ENCODE results near the gene SAYSD1. TPM values are rescaled to one million over a fixed set of nuclear protein-coding genes. Genes with fewer than 3 reads are reported as not detected.

The SAYSD1 gene
- total RNA-seq, 2 experiments from 2014 or later = 13.4 to 14.2 TPM

- H3K4me3 Mint-ChIP-seq = no peak overlapping the region
- DNase-seq (no peak), ATAC-seq (ENCODE audit: low read depth) (no peak)
- H3K9me3 Mint-ChIP-seq = no peaks in the 10 kb centered on the region
- H3K27me3 Mint-ChIP-seq = no peaks in the 10 kb centered on the region
- no peak overlapping the region for H3K27ac Mint-ChIP-seq
- no peaks in the 10 kb centered on the region for H3K36me3 Mint-ChIP-seq
- POLR2A ChIA-PET = no interaction called here
- H3K4me1 Mint-ChIP-seq = no peaks in the 10 kb centered on the region
These were observed 15.7 kb upstream of the SAYSD1 start for GRCh38 chr6:39130691-39131090.

- Mint-ChIP-seq H3K36me3 (no peaks in the 10 kb centered on the region), H3K4me1 (no peaks in the 10 kb centered on the region), H3K4me3 (no peak overlapping the region), H3K27me3 (no peaks in the 10 kb centered on the region), H3K9me3 (no peaks in the 10 kb centered on the region), H3K27ac (no peak overlapping the region)
- ATAC-seq (ENCODE audit: low read depth) (no peak), DNase-seq (no peak)
- POLR2A ChIA-PET = no interaction called here
These were observed 13.8 kb upstream of the SAYSD1 start for GRCh38 chr6:39128832-39129231.

- no peaks in the 10 kb centered on the region for H3K27me3 Mint-ChIP-seq
- no peak overlapping the region for H3K4me3 Mint-ChIP-seq
- no peak for ATAC-seq (ENCODE audit: low read depth)
- DNase-seq = no peak
- H3K4me1 Mint-ChIP-seq = no peaks in the 10 kb centered on the region
- POLR2A ChIA-PET = no interaction called here
- H3K9me3 Mint-ChIP-seq = no peaks in the 10 kb centered on the region
- H3K36me3 Mint-ChIP-seq = no peaks in the 10 kb centered on the region
- no peak overlapping the region for H3K27ac Mint-ChIP-seq
These were observed 13.1 kb upstream of the SAYSD1 start for GRCh38 chr6:39128106-39128505.

- ATAC-seq (ENCODE audit: low read depth) = no peak
These were observed 9.1 kb upstream of the SAYSD1 start for GRCh38 chr6:39124114-39124513.

DNA sequence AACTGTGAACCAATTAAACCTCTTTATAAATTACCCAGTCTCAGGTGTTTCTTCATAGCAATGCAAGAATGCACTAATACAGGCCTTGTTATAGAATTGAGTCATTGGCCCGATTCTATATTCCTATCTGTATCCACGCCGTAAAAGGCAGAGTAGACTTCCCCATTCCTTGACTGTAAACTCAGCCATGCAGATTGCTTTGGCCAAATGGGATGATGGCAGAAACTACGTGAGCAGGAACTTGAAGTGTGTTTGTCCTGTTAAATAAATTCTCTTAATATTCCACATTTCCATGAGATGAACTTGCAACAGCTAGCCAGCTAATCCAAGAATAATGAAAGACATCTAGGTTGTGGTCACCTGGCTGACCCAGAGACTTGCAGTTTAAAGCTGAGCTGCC, 3.9 kb upstream of the SAYSD1 start:
- H3K36me3 Mint-ChIP-seq = no peaks in the 10 kb centered on the region
- H3K27me3 Mint-ChIP-seq = peaks cover 1% of the 10 kb centered on the region
- POLR2A ChIA-PET = no interaction called here

More at GRCh38 chr6:39124114-39124513, 9.1 kb upstream of the SAYSD1 start:
- POLR2A ChIA-PET = interaction anchor here (1.7 kb wide), 1 partner anchor 10 kb away, joined by 6 read pairs; the partner anchor contains the start of gene SAYSD1
- Mint-ChIP-seq H3K4me1 (no peaks in the 10 kb centered on the region), H3K9me3 (no peaks in the 10 kb centered on the region), H3K27me3 (peaks cover 1% of the 10 kb centered on the region), H3K4me3 (no peak overlapping the region), H3K36me3 (no peaks in the 10 kb centered on the region), H3K27ac (no peak overlapping the region)
- no peak for DNase-seq

GRCh38 chr6:39114388-39114703, 640 bp downstream of the SAYSD1 start:
- peaks cover 40% of the 10 kb centered on the region for H3K4me1 Mint-ChIP-seq
- H3K9me3 Mint-ChIP-seq = peaks cover 2% of the 10 kb centered on the region
- H3K27me3 Mint-ChIP-seq = no peaks in the 10 kb centered on the region
- ATAC-seq (ENCODE audit: low read depth) (peak; percentile 10), DNase-seq (no peak)
- POLR2A ChIA-PET = interaction anchor here (0.6 to 2.2 kb wide), 5 partner anchors 10 to 238 kb away, joined by 3 to 7 read pairs (median 4); partner anchors contain the start of gene KCNK5
- peak overlapping the region; percentile 96 for H3K27ac Mint-ChIP-seq
- peaks cover 3% of the 10 kb centered on the region for H3K36me3 Mint-ChIP-seq
- peak overlapping the region; percentile 91 for H3K4me3 Mint-ChIP-seq

More for the DNA sequence above, 3.9 kb upstream of the SAYSD1 start:
- ATAC-seq (ENCODE audit: low read depth) = no peak
- peaks cover 2% of the 10 kb centered on the region for H3K9me3 Mint-ChIP-seq
- DNase-seq = no peak
- H3K4me1 Mint-ChIP-seq = peaks cover 9% of the 10 kb centered on the region
- H3K27ac Mint-ChIP-seq = no peak overlapping the region
- H3K4me3 Mint-ChIP-seq = no peak overlapping the region

GRCh38 chr6:39113788-39114187, 1.2 kb downstream of the SAYSD1 start:
- Mint-ChIP-seq H3K9me3 (no peaks in the 10 kb centered on the region), H3K27me3 (no peaks in the 10 kb centered on the region), H3K4me1 (peaks cover 40% of the 10 kb centered on the region), H3K4me3 (peak overlapping the region; percentile 91), H3K27ac (peak overlapping the region; percentile 96), H3K36me3 (peaks cover 6% of the 10 kb centered on the region)
- POLR2A ChIA-PET = interaction anchor here (0.9 to 2.2 kb wide), 4 partner anchors 11 to 237 kb away, joined by 4 to 7 read pairs (median 5); partner anchors contain the start of gene KCNK5
- ATAC-seq (ENCODE audit: low read depth) (no peak), DNase-seq (no peak)

DNA sequence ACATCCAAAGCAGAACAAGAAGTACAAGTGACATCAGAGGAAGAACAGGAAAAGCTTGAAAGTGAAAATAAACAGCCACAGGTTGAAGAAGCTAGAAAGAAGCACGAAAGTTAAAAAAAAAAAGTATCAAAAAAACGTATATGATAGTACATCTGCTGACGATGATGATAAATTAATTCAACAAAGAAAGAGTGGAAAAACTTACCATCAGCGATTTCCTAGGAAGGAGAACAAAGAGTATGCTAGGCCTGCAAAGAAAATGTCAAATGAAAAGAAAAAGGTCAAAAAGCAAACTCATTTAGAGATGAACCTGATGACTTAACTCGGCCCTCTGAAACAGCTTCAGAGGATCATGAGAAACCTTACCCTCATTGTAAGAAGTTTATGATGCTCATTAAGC, 3.7 kb downstream of the SAYSD1 start:
- peak overlapping the region; percentile 91 for H3K27ac Mint-ChIP-seq
- H3K36me3 Mint-ChIP-seq = peaks cover 10% of the 10 kb centered on the region
- POLR2A ChIA-PET = interaction anchor here (2.4 kb wide), 1 partner anchor 9 kb away, joined by 8 read pairs; no protein-coding TSS in a partner anchor
- DNase-seq (no peak), ATAC-seq (ENCODE audit: low read depth) (no peak)
- no peaks in the 10 kb centered on the region for H3K9me3 Mint-ChIP-seq
- no peaks in the 10 kb centered on the region for H3K27me3 Mint-ChIP-seq
- H3K4me1 Mint-ChIP-seq = peaks cover 35% of the 10 kb centered on the region
- H3K4me3 Mint-ChIP-seq = peak overlapping the region; percentile 72

- ATAC-seq (ENCODE audit: low read depth) (no peak), DNase-seq (no peak)
- no peaks in the 10 kb centered on the region for H3K9me3 Mint-ChIP-seq
- no peak overlapping the region for H3K4me3 Mint-ChIP-seq
- POLR2A ChIA-PET = no interaction called here
- peaks cover 16% of the 10 kb centered on the region for H3K36me3 Mint-ChIP-seq
- no peaks in the 10 kb centered on the region for H3K27me3 Mint-ChIP-seq
- H3K4me1 Mint-ChIP-seq = peaks cover 26% of the 10 kb centered on the region
- no peak overlapping the region for H3K27ac Mint-ChIP-seq
These were observed 6.7 kb downstream of the SAYSD1 start for GRCh38 chr6:39108041-39108839.

GRCh38 chr6:39107641-39108040, 7.3 kb downstream of the SAYSD1 start:
- Mint-ChIP-seq H3K4me1 (peaks cover 25% of the 10 kb centered on the region), H3K4me3 (no peak overlapping the region), H3K27ac (no peak overlapping the region), H3K36me3 (peaks cover 21% of the 10 kb centered on the region), H3K27me3 (no peaks in the 10 kb centered on the region), H3K9me3 (no peaks in the 10 kb centered on the region)
- POLR2A ChIA-PET = no interaction called here
- DNase-seq = no peak
- ATAC-seq (ENCODE audit: low read depth) = no peak

- Mint-ChIP-seq H3K4me1 (peaks cover 20% of the 10 kb centered on the region), H3K4me3 (no peak overlapping the region), H3K9me3 (no peaks in the 10 kb centered on the region), H3K27ac (no peak overlapping the region), H3K27me3 (no peaks in the 10 kb centered on the region), H3K36me3 (peaks cover 21% of the 10 kb centered on the region)
- POLR2A ChIA-PET = no interaction called here
- ATAC-seq (ENCODE audit: low read depth) (no peak), DNase-seq (no peak)
These were observed 8.0 kb downstream of the SAYSD1 start for GRCh38 chr6:39107034-39107433.

DNA sequence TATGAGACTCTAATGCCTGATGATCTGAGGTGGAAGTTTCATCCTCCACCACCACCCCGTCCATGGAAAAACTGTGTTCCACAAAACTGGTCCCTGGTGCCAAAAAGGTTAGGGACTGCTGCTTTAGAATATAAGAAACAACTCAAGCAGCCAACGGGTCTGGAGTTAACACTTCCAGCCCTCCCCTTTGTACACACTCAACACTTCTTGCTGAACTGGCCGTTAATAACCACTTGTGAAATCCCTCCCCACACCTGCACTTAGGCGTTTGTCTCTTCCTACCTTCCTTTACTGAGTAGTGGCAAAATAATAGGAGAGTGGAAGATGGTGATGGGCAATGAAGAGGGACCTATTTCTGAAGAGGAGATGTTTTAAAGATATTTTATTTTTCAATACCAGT, 10.5 kb downstream of the SAYSD1 start:
- H3K4me1 Mint-ChIP-seq = peaks cover 10% of the 10 kb centered on the region
- POLR2A ChIA-PET = no interaction called here
- H3K4me3 Mint-ChIP-seq = no peak overlapping the region
- H3K36me3 Mint-ChIP-seq = peaks cover 18% of the 10 kb centered on the region
- no peak overlapping the region for H3K27ac Mint-ChIP-seq
- H3K9me3 Mint-ChIP-seq = no peaks in the 10 kb centered on the region
- DNase-seq (no peak), ATAC-seq (ENCODE audit: low read depth) (no peak)
- H3K27me3 Mint-ChIP-seq = peaks cover 6% of the 10 kb centered on the region

GRCh38 chr6:39102821-39103136, 12.2 kb downstream of the SAYSD1 start:
- POLR2A ChIA-PET = interaction anchor here (1.9 to 2.0 kb wide), 2 partner anchors 9 to 12 kb away, joined by 7 to 8 read pairs; partner anchors contain the start of gene SAYSD1
- Mint-ChIP-seq H3K27ac (no peak overlapping the region), H3K4me3 (no peak overlapping the region), H3K9me3 (no peaks in the 10 kb centered on the region), H3K27me3 (peaks cover 6% of the 10 kb centered on the region), H3K4me1 (peaks cover 10% of the 10 kb centered on the region), H3K36me3 (peaks cover 14% of the 10 kb centered on the region)
- DNase-seq = no peak
- ATAC-seq (ENCODE audit: low read depth) = no peak

DNA sequence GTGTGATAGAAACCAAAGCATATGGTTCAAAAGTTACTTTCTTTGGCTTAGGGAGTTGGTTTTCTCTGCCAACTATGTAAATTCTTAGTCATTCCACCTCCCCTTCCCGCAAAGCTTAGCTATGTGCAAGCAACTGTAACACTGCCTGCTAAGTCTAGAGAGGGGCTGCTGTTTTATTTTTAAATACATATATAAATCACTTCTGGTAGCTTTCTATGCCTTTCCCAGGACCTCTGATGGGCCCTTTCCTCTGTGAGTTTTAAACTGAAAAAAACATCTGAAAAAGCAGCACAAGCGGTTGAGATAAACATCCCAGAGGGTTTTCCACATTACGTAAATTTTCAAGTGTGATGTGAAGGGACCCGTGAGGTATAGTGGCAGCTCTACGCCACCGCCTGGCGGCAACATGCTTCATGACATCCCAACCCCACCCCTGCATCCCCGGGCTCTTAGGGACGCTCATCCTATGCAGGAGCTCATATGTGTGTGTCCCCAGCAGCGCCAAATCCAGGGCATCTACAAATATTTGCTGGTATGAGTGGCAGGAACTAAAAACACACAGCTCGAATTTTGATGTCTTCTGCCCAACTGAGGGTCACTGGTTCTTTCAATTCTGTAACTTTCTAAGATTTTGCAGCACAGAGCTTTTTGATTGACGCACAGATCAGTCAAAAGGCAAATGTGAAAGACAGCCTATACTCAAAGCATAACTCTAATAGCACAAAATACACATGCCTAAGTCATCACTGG, 12.7 kb downstream of the SAYSD1 start:
- Mint-ChIP-seq H3K4me1 (peaks cover 10% of the 10 kb centered on the region), H3K27ac (no peak overlapping the region), H3K36me3 (peaks cover 14% of the 10 kb centered on the region), H3K9me3 (no peaks in the 10 kb centered on the region), H3K27me3 (peaks cover 8% of the 10 kb centered on the region), H3K4me3 (no peak overlapping the region)
- DNase-seq (no peak), ATAC-seq (ENCODE audit: low read depth) (no peak)
- POLR2A ChIA-PET = interaction anchor here (1.9 to 2.0 kb wide), 2 partner anchors 10 to 13 kb away, joined by 7 to 8 read pairs; partner anchors contain the start of gene SAYSD1
